DND-41 (cell line): Measurements from ENCODE around the gene KMT2B.

Source experiments
- ATAC-seq: fragments of 200-7000 bp; cut with Tn5 transposase; 3 replicates; pipeline ENCODE4 v1.9.1; 2021; ENCODE audit warnings: low read depth; ENCODE audit not compliant: insufficient read depth
- DNase-seq: peaks from one replicate; pipeline ENCODE4 v3.0.0-alpha.2; 2020
- H2AFZ ChIP-seq: 2 replicates; pipeline ENCODE4 v1.6.0; 2012; ENCODE audit warnings: low read depth, low read length
- H3K27ac ChIP-seq: 2 replicates; pipeline ENCODE4 v1.5.1; 2012; ENCODE audit warnings: low read length, inconsistent platforms
- H3K27me3 ChIP-seq: fragments of 200-600 bp; sonication (generic); 2 replicates; pipeline ENCODE4 v1.6.0; 2012; ENCODE audit warnings: low read length, mild to moderate bottlenecking, inconsistent platforms; ENCODE audit not compliant: insufficient read depth, poor library complexity
- H3K36me3 ChIP-seq: 2 replicates; pipeline ENCODE4 v1.5.1; 2012; ENCODE audit warnings: low read length, inconsistent platforms; ENCODE audit not compliant: insufficient read depth
- H3K4me1 ChIP-seq: 2 replicates; pipeline ENCODE4 v1.5.1; 2012; ENCODE audit warnings: mild to moderate bottlenecking, low read length; ENCODE audit not compliant: insufficient read depth
- H3K4me2 ChIP-seq: 2 replicates; pipeline ENCODE4 v1.6.0; 2012; ENCODE audit warnings: mild to moderate bottlenecking, moderate library complexity, low read length, inconsistent platforms; ENCODE audit not compliant: insufficient read depth
- H3K4me3 ChIP-seq, 2 experiments: fragments of 200-600 bp in 1 of 2; shearing (Covaris generic) in 1 of 2; 2 replicates each; pipeline ENCODE4 v1.5.1; 2012 to 2016; ENCODE audit warnings: inconsistent platforms in 2 of 2, low read length in 2 of 2, mild to moderate bottlenecking in 2 of 2, low read depth in 1 of 2, moderate library complexity in 1 of 2
- H3K79me2 ChIP-seq: 2 replicates; pipeline ENCODE4 v1.6.0; 2012; ENCODE audit warnings: low read length, inconsistent platforms; ENCODE audit not compliant: insufficient read depth
- H3K9ac ChIP-seq: 2 replicates; pipeline ENCODE4 v1.6.0; 2012; ENCODE audit warnings: low read depth, mild to moderate bottlenecking, inconsistent platforms, low read length, moderate library complexity
- H3K9me3 ChIP-seq: 2 replicates; pipeline ENCODE4 v1.5.1; 2012; ENCODE audit warnings: low read length, moderate library complexity, mild to moderate bottlenecking, inconsistent platforms; ENCODE audit not compliant: insufficient read depth, severe bottlenecking
- H4K20me1 ChIP-seq: 2 replicates; pipeline ENCODE4 v1.6.0; 2012; ENCODE audit warnings: low read length; ENCODE audit not compliant: insufficient read depth
- CTCF ChIP-seq: IDR thresholded peaks from 2 replicates; pipeline ENCODE4 v1.5.1; 2012; ENCODE audit warnings: borderline replicate concordance, low read length, moderate library complexity, mild to moderate bottlenecking; ENCODE audit not compliant: poor library complexity, severe bottlenecking; ENCODE audit errors: extremely low read depth
- EZH2 ChIP-seq: IDR thresholded peaks from 3 replicates; pipeline ENCODE4 v1.6.1; 2012; ENCODE audit warnings: borderline replicate concordance, low read depth, mild to moderate bottlenecking, moderate library complexity, low read length, inconsistent platforms; ENCODE audit not compliant: severe bottlenecking

Gene KMT2B

GRCh38 chr19:35712567-35713505, 5.0 kb upstream of the KMT2B start:
- peaks cover 6% of the 10 kb centered on the region for H3K27me3 ChIP-seq
- no peak overlapping the region for H3K4me3 ChIP-seq
- H3K27ac ChIP-seq, result no peak overlapping the region
- no peak overlapping the region for H3K9ac ChIP-seq
- H4K20me1 ChIP-seq, result no peaks in the 10 kb centered on the region; the same call in 1 of the 2 replicates
- H3K4me1 ChIP-seq, result peaks cover 16% of the 10 kb centered on the region
- no peak overlapping the region for H2AFZ ChIP-seq
- no peak overlapping the region for H3K4me2 ChIP-seq
- no peak for ATAC-seq
- H3K9me3 ChIP-seq, result no peaks in the 10 kb centered on the region
- peaks cover 13% of the 10 kb centered on the region for H3K79me2 ChIP-seq
- no peak for DNase-seq
- TF ChIP-seq CTCF, result no peak
- no peaks in the 10 kb centered on the region; the same call in 1 of the 2 replicates for H3K36me3 ChIP-seq

- H3K4me2 ChIP-seq, result no peak overlapping the region
- H2AFZ ChIP-seq, result no peak overlapping the region
- H3K27ac ChIP-seq, result no peak overlapping the region
- H3K4me3 ChIP-seq, result no peak overlapping the region
- H3K9ac ChIP-seq, result no peak overlapping the region
- no peaks in the 10 kb centered on the region for H3K9me3 ChIP-seq
- H3K27me3 ChIP-seq, result peaks cover under 1% of the 10 kb centered on the region
- H3K4me1 ChIP-seq, result peaks cover 17% of the 10 kb centered on the region
- H3K79me2 ChIP-seq, result peaks cover 19% of the 10 kb centered on the region
- H4K20me1 ChIP-seq, result peaks cover 1% of the 10 kb centered on the region
- DNase-seq (no peak), ATAC-seq (no peak)
- H3K36me3 ChIP-seq, result no peaks in the 10 kb centered on the region; the same call in 1 of the 2 replicates
- TF ChIP-seq CTCF (no peak), EZH2 (no peak)
These were observed 4.3 kb upstream of the KMT2B start for GRCh38 chr19:35713506-35713850.

- no peak overlapping the region for H3K4me2 ChIP-seq
- H4K20me1 ChIP-seq, result peaks cover 7% of the 10 kb centered on the region
- ATAC-seq, result no peak
- no peak overlapping the region for H3K9ac ChIP-seq
- H3K27ac ChIP-seq, result no peak overlapping the region
- H3K36me3 ChIP-seq, result peaks cover 1% of the 10 kb centered on the region; the same call in 1 of the 2 replicates
- no peak overlapping the region for H2AFZ ChIP-seq
- peaks cover 22% of the 10 kb centered on the region for H3K4me1 ChIP-seq
- TF ChIP-seq CTCF, result no peak
- TF ChIP-seq EZH2, result no peak
- H3K9me3 ChIP-seq, result no peaks in the 10 kb centered on the region
- H3K27me3 ChIP-seq, result no peaks in the 10 kb centered on the region
- no peak for DNase-seq
- peaks cover 24% of the 10 kb centered on the region for H3K79me2 ChIP-seq
- H3K4me3 ChIP-seq, result no peak overlapping the region
These were observed 3.8 kb upstream of the KMT2B start for GRCh38 chr19:35713904-35714495.
